Gastroesophageal sphincter (tissue), 3 donors: Measurements from ENCODE around the gene BHLHE41.

Source experiments
- EP300 ChIP-seq: sonication (generic); formaldehyde crosslinking; IDR thresholded peaks from one replicate; pipeline ENCODE4 v1.6.1; 2017; ENCODE audit warnings: antibody characterized with exemption, mild to moderate bottlenecking
- POLR2A ChIP-seq, 2 donors: fragments of 450-650 bp; IDR thresholded peaks; one replicate each; pipeline ENCODE4 v1.6.1; 2017; ENCODE audit warnings: antibody characterized with exemption in 2 of 2, mild to moderate bottlenecking in 2 of 2, moderate library complexity in 1 of 2
- POLR2AphosphoS5 ChIP-seq: sonication (generic); formaldehyde crosslinking; IDR thresholded peaks from one replicate; pipeline ENCODE4 v1.6.1; 2017; ENCODE audit warnings: antibody characterized with exemption
- TF ChIP-seq, protein P1 (sequence below), 4 experiments: fragments of 200-600 bp in 2 of 4; fragments of 450-650 bp in 2 of 4; sonication (generic) in 1 of 4; IDR thresholded peaks; one replicate each; pipeline ENCODE4 v1.5.1; 2017 to 2019; ENCODE audit warnings: antibody characterized with exemption in 4 of 4, mild to moderate bottlenecking in 2 of 4, moderate library complexity in 2 of 4

DNA sequence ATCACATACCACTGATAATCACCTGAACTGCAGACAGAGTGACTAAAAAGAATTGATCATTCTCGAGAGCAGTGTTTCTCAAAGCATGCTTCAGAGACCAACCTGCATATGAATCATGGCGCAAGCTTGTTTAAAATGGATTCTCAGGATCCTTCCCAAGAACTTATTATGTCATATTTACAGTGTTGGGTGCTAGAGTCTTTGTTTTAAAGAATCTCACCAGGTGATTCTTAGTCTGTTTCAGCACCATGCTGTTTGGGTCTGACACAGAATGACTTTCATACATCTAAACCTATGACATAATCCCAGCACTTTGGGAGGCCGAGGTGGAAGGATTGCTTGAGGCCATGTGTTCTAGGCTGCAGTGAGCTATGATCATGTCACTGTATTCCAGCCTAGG is 39.3 kb upstream of the BHLHE41 start:
- TF ChIP-seq, protein P1, sequence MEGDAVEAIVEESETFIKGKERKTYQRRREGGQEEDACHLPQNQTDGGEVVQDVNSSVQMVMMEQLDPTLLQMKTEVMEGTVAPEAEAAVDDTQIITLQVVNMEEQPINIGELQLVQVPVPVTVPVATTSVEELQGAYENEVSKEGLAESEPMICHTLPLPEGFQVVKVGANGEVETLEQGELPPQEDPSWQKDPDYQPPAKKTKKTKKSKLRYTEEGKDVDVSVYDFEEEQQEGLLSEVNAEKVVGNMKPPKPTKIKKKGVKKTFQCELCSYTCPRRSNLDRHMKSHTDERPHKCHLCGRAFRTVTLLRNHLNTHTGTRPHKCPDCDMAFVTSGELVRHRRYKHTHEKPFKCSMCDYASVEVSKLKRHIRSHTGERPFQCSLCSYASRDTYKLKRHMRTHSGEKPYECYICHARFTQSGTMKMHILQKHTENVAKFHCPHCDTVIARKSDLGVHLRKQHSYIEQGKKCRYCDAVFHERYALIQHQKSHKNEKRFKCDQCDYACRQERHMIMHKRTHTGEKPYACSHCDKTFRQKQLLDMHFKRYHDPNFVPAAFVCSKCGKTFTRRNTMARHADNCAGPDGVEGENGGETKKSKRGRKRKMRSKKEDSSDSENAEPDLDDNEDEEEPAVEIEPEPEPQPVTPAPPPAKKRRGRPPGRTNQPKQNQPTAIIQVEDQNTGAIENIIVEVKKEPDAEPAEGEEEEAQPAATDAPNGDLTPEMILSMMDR (IDR thresholded peaks at IDR 0.05) = no peak
- no peak for TF ChIP-seq EP300
- no peak for TF ChIP-seq POLR2AphosphoS5
- TF ChIP-seq POLR2A (IDR thresholded peaks at IDR 0.05) = no peak
